ENCODE measurements around the gene DUSP22.

DUSP22 gene

GRCh38 chr6:344816-345340 lies 52.6 kb downstream of the DUSP22 start:
- TF ChIP-seq POLR2AphosphoS5 (IDR thresholded peaks at IDR 0.05; ENCODE audit: low read depth, low read length) (no peak), TAF1 (IDR thresholded peaks at IDR 0.05; ENCODE audit: borderline replicate concordance, insufficient read depth, low read length) (no peak), SIN3A (IDR thresholded peaks at IDR 0.05; ENCODE audit: borderline replicate concordance, insufficient read depth, low read length) (no peak), REST (IDR thresholded peaks at IDR 0.05; ENCODE audit: insufficient read depth in 1 of 2, low read depth in 2 of 2, low read length in 2 of 2) (no peak), FOXP2 (optimal IDR thresholded peaks at IDR 0.05; ENCODE audit: borderline replicate concordance, extremely low read depth, extremely low read length, insufficient read depth) (no peak)

- TF ChIP-seq SIN3A (IDR thresholded peaks at IDR 0.05; ENCODE audit: borderline replicate concordance, insufficient read depth, low read length) = no peak
- no peak for TF ChIP-seq POLR2AphosphoS5 (IDR thresholded peaks at IDR 0.05; ENCODE audit: low read depth, low read length)
- TF ChIP-seq TAF1 (IDR thresholded peaks at IDR 0.05; ENCODE audit: borderline replicate concordance, insufficient read depth, low read length) = no peak
- TF ChIP-seq REST (IDR thresholded peaks at IDR 0.05; ENCODE audit: insufficient read depth in 1 of 2, low read depth in 2 of 2, low read length in 2 of 2) = no peak
- TF ChIP-seq FOXP2 (optimal IDR thresholded peaks at IDR 0.05; ENCODE audit: borderline replicate concordance, extremely low read depth, extremely low read length, insufficient read depth) = no peak
Measured at GRCh38 chr6:345747-346385, 53.6 kb downstream of the DUSP22 start.

DNA sequence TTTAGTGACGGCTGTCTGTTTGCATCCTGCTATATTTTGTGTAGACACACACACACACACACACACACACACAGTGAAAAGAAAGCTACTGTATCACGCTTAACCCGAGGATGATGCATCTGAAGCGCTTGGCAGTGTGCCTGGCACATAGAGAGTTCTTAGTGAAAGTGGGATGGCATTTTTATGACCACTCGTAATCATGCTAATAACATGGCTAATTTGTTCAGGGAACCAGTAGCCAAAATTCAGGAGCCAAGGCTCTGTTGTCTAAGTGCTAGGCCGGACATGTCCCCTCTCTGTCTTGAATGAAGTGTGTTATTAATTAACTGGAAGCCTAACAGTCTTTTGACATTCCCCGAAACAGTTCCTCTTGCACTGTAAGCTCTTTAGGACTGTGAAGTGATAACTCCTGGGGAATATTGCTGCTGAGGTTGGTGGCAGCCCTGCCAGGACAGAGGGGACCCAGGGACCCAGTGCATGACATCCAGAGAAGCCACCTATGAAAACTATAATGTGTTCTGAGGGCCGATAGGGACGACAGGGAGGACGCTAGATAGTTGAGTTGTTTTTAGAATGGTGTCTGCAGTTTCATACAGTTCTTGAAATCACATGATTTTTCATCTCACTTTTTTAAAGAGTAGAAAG lies 54.2 kb downstream of the DUSP22 start:
- no peak for TF ChIP-seq REST (IDR thresholded peaks at IDR 0.05; ENCODE audit: insufficient read depth in 1 of 2, low read depth in 2 of 2, low read length in 2 of 2)
- no peak for TF ChIP-seq POLR2AphosphoS5 (IDR thresholded peaks at IDR 0.05; ENCODE audit: low read depth, low read length)

DNA sequence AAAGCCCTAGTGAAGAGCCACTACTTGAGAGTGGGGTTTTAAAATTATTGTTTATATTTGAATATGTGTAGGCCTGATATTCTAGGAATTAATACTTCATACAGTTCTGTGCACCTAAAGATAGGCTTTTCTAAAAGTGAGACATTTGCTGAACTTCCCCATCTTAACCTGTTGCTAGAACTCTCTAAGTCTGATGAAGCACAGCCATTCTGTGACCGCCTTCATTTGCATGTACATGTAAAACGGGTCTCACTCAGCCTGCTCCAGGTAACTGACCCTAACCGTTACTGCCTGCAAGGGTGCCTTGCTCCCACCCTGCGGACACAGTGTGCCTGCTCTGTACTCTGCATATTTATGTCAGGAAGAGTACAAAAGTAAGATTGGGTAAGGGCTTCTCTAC lies 54.9 kb downstream of the DUSP22 start:
- TF ChIP-seq REST (IDR thresholded peaks at IDR 0.05; ENCODE audit: insufficient read depth in 1 of 2, low read depth in 2 of 2, low read length in 2 of 2) (no peak), POLR2AphosphoS5 (IDR thresholded peaks at IDR 0.05; ENCODE audit: low read depth, low read length) (no peak), TAF1 (IDR thresholded peaks at IDR 0.05; ENCODE audit: borderline replicate concordance, insufficient read depth, low read length) (no peak), FOXP2 (optimal IDR thresholded peaks at IDR 0.05; ENCODE audit: borderline replicate concordance, extremely low read depth, extremely low read length, insufficient read depth) (no peak), SIN3A (IDR thresholded peaks at IDR 0.05; ENCODE audit: borderline replicate concordance, insufficient read depth, low read length) (no peak)

Measured in PFSK-1 (cell line).